Liver (tissue), 9 donors: ENCODE results near the gene PKD1. TPM values are rescaled to one million over a fixed set of nuclear protein-coding genes. Genes with fewer than 3 reads are reported as not detected.

Source experiments
- DNase-seq: peaks from one replicate; pipeline ENCODE4 v3.0.0-alpha.2; 2017; ENCODE audit warnings: low spot score
- H3K27ac ChIP-seq, 2 donors: one replicate each; pipeline ENCODE4 v1.7.0; 2013; ENCODE audit warnings: inconsistent platforms in 2 of 2, low read length in 2 of 2, control low read depth in 1 of 2, low read depth in 1 of 2, mild to moderate bottlenecking in 1 of 2
- H3K27me3 ChIP-seq, 4 donors: one replicate each; pipeline versions ENCODE4 v1.6.1 to v1.7.0; 2013; ENCODE audit warnings: low read length in 3 of 4, inconsistent platforms in 1 of 4, mild to moderate bottlenecking in 1 of 4, moderate library complexity in 1 of 4; ENCODE audit not compliant: control insufficient read depth in 4 of 4, insufficient read depth in 4 of 4
- H3K36me3 ChIP-seq, 4 donors: one replicate each; pipeline versions ENCODE4 v1.6.1 to v1.7.0; 2013; ENCODE audit warnings: low read length in 3 of 4, mild to moderate bottlenecking in 3 of 4, low read depth in 1 of 4, moderate library complexity in 1 of 4; ENCODE audit not compliant: control insufficient read depth in 4 of 4, insufficient read depth in 3 of 4
- H3K4me1 ChIP-seq, 4 donors: one replicate each; pipeline versions ENCODE4 v1.6.1 to v1.7.0; 2013; ENCODE audit warnings: low read length in 3 of 4, mild to moderate bottlenecking in 3 of 4, moderate library complexity in 1 of 4; ENCODE audit not compliant: control insufficient read depth in 4 of 4, insufficient read depth in 4 of 4
- H3K4me3 ChIP-seq, 3 donors: one replicate each; pipeline versions ENCODE4 v1.6.1 to v1.7.0; 2013; ENCODE audit warnings: low read length in 3 of 3, control low read depth in 1 of 3, low read depth in 1 of 3, mild to moderate bottlenecking in 1 of 3
- H3K9ac ChIP-seq, 2 donors: one replicate each; pipeline ENCODE4 v1.7.0; 2013; ENCODE audit warnings: low read length in 2 of 2, mild to moderate bottlenecking in 2 of 2, moderate library complexity in 2 of 2, control low read depth in 1 of 2, low read depth in 1 of 2
- H3K9me3 ChIP-seq, 4 donors: one replicate each; pipeline versions ENCODE4 v1.6.1 to v1.7.0; 2013; ENCODE audit warnings: low read length in 3 of 4; ENCODE audit not compliant: control insufficient read depth in 4 of 4
- ATF3 ChIP-seq: IDR thresholded peaks from 2 replicates; pipeline ENCODE4 v1.6.1; 2016; ENCODE audit warnings: antibody characterized with exemption
- EGR1 ChIP-seq, 2 donors: IDR thresholded peaks; 2 replicates each; pipeline ENCODE4 v1.6.1; 2016 to 2018; ENCODE audit warnings: antibody characterized with exemption in 2 of 2, low read depth in 2 of 2
- FOXA1 ChIP-seq: IDR thresholded peaks from 2 replicates; pipeline ENCODE4 v1.6.1; 2016; ENCODE audit warnings: antibody characterized with exemption
- FOXA2 ChIP-seq: IDR thresholded peaks from 2 replicates; pipeline ENCODE4 v1.6.1; 2016; ENCODE audit warnings: antibody characterized with exemption
- GABPA ChIP-seq, 2 donors: IDR thresholded peaks in 1 of 2; conservative IDR thresholded peaks in 1 of 2; 2 replicates each; pipeline ENCODE4 v1.6.1; 2016; ENCODE audit warnings: antibody characterized with exemption in 2 of 2, mild to moderate bottlenecking in 1 of 2, moderate library complexity in 1 of 2
- HNF4A ChIP-seq, 2 donors: conservative IDR thresholded peaks; 2 replicates each; pipeline ENCODE4 v1.6.1; 2016; ENCODE audit warnings: antibody characterized with exemption in 2 of 2, mild to moderate bottlenecking in 2 of 2
- HNF4G ChIP-seq: IDR thresholded peaks from 2 replicates; pipeline ENCODE4 v1.6.1; 2016; ENCODE audit warnings: antibody characterized with exemption
- JUND ChIP-seq, 2 donors: IDR thresholded peaks; 2 replicates each; pipeline ENCODE4 v1.6.1; 2016; ENCODE audit warnings: antibody characterized with exemption in 2 of 2
- MAX ChIP-seq: IDR thresholded peaks from 2 replicates; pipeline ENCODE4 v1.6.1; 2016; ENCODE audit warnings: antibody characterized with exemption
- NR2F2 ChIP-seq: IDR thresholded peaks from 2 replicates; pipeline ENCODE4 v1.6.1; 2016; ENCODE audit warnings: antibody characterized with exemption
- RAD21 ChIP-seq, 2 donors: IDR thresholded peaks; 2 replicates each; pipeline ENCODE4 v1.6.1; 2016; ENCODE audit warnings: antibody characterized with exemption in 2 of 2, mild to moderate bottlenecking in 2 of 2
- REST ChIP-seq: IDR thresholded peaks from 2 replicates; pipeline ENCODE4 v1.6.1; 2016; ENCODE audit warnings: antibody characterized with exemption, mild to moderate bottlenecking
- RXRA ChIP-seq, 2 donors: IDR thresholded peaks; 2 replicates each; pipeline ENCODE4 v1.6.1; 2017 to 2018; ENCODE audit warnings: antibody characterized with exemption in 2 of 2, mild to moderate bottlenecking in 1 of 2
- SP1 ChIP-seq: IDR thresholded peaks from 2 replicates; pipeline ENCODE4 v1.6.1; 2018; ENCODE audit warnings: antibody characterized with exemption, mild to moderate bottlenecking
- TAF1 ChIP-seq: conservative IDR thresholded peaks from 2 replicates; pipeline ENCODE4 v1.6.1; 2016; ENCODE audit warnings: antibody characterized with exemption, mild to moderate bottlenecking
- YY1 ChIP-seq: IDR thresholded peaks from 2 replicates; pipeline ENCODE4 v1.6.1; 2016; ENCODE audit warnings: antibody characterized with exemption, mild to moderate bottlenecking
- ZBTB33 ChIP-seq: IDR thresholded peaks from 2 replicates; pipeline ENCODE4 v1.6.1; 2016; ENCODE audit warnings: antibody characterized with exemption
- WGBS: extraction: QIAGEN DNeasy Blood & Tissue Kit; methylation state at CpG from one replicate; pipeline ENCODE4 v1.1.7; 2013; 5-methylcytosine and 5-hydroxymethylcytosine counted together
- polyA plus RNA-seq, 2 donors: library from polyadenylated mRNA; stranded (reverse) in 1 of 2; unstranded in 1 of 2; fragments of 200-250 nt in 1 of 2; fragments of >200 nt in 1 of 2; fragmentation: Nextera tagmentation in 1 of 2; extraction: Ambion mirVana in 1 of 2; gene quantifications; one replicate each; pipeline versions ENCODE4 v1.2.1 to v1.2.3, GENCODE V29; 2013 to 2015
- total RNA-seq, 2 donors: library from RNA; depleted of rRNA; stranded (reverse); fragments of >200 nt; gene quantifications; one replicate each; pipeline ENCODE4 v1.2.3, GENCODE V29; 2014
- TF ChIP-seq, protein P1 (sequence below): fragments of 150-350 bp; IDR thresholded peaks from 2 replicates; pipeline ENCODE4 v1.5.1; 2017; ENCODE audit warnings: improper control_type of control experiment, low read depth, low read length; ENCODE audit not compliant: missing input control
- donor health status: healthy.
- donor health status: healthy.
- donor health status: healthy.
- donor health status: healthy.
- donor health status: healthy.

Gene PKD1
- total and polyA plus RNA-seq, 4 donors = 8.0 to 58.4 (median 25.6) TPM

GRCh38 chr16:2090481-2090776, 45.3 kb downstream of the PKD1 start:
- WGBS = 62% methylated on average over 14 of the region's 14 CpGs
- H3K27me3 ChIP-seq = no peaks in the 10 kb centered on the region
- peak overlapping the region; percentile 20 to 32 for H3K27ac ChIP-seq
- H3K4me1 ChIP-seq = peaks cover 16 to 61% (median 41%) of the 10 kb centered on the region in 4 donors
- H3K36me3 ChIP-seq = peaks cover 3 to 31% (median 18%) of the 10 kb centered on the region in 4 donors
- TF ChIP-seq, protein P1, sequence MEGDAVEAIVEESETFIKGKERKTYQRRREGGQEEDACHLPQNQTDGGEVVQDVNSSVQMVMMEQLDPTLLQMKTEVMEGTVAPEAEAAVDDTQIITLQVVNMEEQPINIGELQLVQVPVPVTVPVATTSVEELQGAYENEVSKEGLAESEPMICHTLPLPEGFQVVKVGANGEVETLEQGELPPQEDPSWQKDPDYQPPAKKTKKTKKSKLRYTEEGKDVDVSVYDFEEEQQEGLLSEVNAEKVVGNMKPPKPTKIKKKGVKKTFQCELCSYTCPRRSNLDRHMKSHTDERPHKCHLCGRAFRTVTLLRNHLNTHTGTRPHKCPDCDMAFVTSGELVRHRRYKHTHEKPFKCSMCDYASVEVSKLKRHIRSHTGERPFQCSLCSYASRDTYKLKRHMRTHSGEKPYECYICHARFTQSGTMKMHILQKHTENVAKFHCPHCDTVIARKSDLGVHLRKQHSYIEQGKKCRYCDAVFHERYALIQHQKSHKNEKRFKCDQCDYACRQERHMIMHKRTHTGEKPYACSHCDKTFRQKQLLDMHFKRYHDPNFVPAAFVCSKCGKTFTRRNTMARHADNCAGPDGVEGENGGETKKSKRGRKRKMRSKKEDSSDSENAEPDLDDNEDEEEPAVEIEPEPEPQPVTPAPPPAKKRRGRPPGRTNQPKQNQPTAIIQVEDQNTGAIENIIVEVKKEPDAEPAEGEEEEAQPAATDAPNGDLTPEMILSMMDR = no peak
- TF ChIP-seq GABPA (IDR thresholded peaks at IDR 0.05 in 1 of 2, conservative IDR thresholded peaks at IDR 0.05 in 1 of 2) (no peak), RAD21 (IDR thresholded peaks at IDR 0.05) (no peak), EGR1 (IDR thresholded peaks at IDR 0.05; ENCODE audit: low read depth in 2 of 2) (no peak), ZBTB33 (no peak), HNF4A (conservative IDR thresholded peaks at IDR 0.05) (no peak), REST (no peak), ATF3 (no peak), RXRA (IDR thresholded peaks at IDR 0.05) (no peak), YY1 (no peak), HNF4G (no peak), FOXA2 (no peak), MAX (no peak), SP1 (no peak), JUND (IDR thresholded peaks at IDR 0.05) (no peak), NR2F2 (no peak), TAF1 (no peak), FOXA1 (no peak)
- DNase-seq = no peak
- H3K4me3 ChIP-seq = no peak overlapping the region
- no peak overlapping the region for H3K9ac ChIP-seq
- no peaks in the 10 kb centered on the region for H3K9me3 ChIP-seq
